Measurements from ENCODE around the gene RCHY1. TPM values are rescaled to one million over a fixed set of nuclear protein-coding genes. Genes with fewer than 3 reads are reported as not detected.
A peak's percentile ranks its signal among the peaks of the same experiment; 100 is the strongest.

Gene RCHY1
- polyA plus RNA-seq = 10 to 100 TPM; 16.8 to 38.6 (median 28.5) TPM
- long read RNA-seq, donor 1, full-length matches to known transcripts = 20 of 25 reads
- long read RNA-seq, donor 1, partial matches to known transcripts = 5 of 25 reads
- long read RNA-seq, donor 1, other reads (novel, unspliced or antisense) = 0 of 25 reads
- long read RNA-seq, donor 2, full-length matches to known transcripts = 5 of 5 reads
- long read RNA-seq, donor 2, partial matches to known transcripts = 0 of 5 reads
- long read RNA-seq, donor 2, other reads (novel, unspliced or antisense) = 0 of 5 reads
- long read RNA-seq, donor 3, full-length matches to known transcripts = 11 of 11 reads
- long read RNA-seq, donor 3, partial matches to known transcripts = 0 of 11 reads
- long read RNA-seq, donor 3, other reads (novel, unspliced or antisense) = 0 of 11 reads
- long read RNA-seq, donor 4 = 0 reads
- long read RNA-seq, donor 5, full-length matches to known transcripts = 5 of 5 reads
- long read RNA-seq, donor 5, partial matches to known transcripts = 0 of 5 reads
- long read RNA-seq, donor 5, other reads (novel, unspliced or antisense) = 0 of 5 reads
- long read RNA-seq, donor 6, full-length matches to known transcripts = 8 of 8 reads
- long read RNA-seq, donor 6, partial matches to known transcripts = 0 of 8 reads
- long read RNA-seq, donor 6, other reads (novel, unspliced or antisense) = 0 of 8 reads
- long read RNA-seq, donor 7, full-length matches to known transcripts = 27 of 27 reads
- long read RNA-seq, donor 7, partial matches to known transcripts = 0 of 27 reads
- long read RNA-seq, donor 7, other reads (novel, unspliced or antisense) = 0 of 27 reads
- long read RNA-seq, donor 8, full-length matches to known transcripts = 2 of 2 reads
- long read RNA-seq, donor 8, partial matches to known transcripts = 0 of 2 reads
- long read RNA-seq, donor 8, other reads (novel, unspliced or antisense) = 0 of 2 reads
- long read RNA-seq, donor 9, full-length matches to known transcripts = 2 of 2 reads
- long read RNA-seq, donor 9, partial matches to known transcripts = 0 of 2 reads
- long read RNA-seq, donor 9, other reads (novel, unspliced or antisense) = 0 of 2 reads
- long read RNA-seq, donor 10, full-length matches to known transcripts = 16 of 16 reads
- long read RNA-seq, donor 10, partial matches to known transcripts = 0 of 16 reads
- long read RNA-seq, donor 10, other reads (novel, unspliced or antisense) = 0 of 16 reads

DNA sequence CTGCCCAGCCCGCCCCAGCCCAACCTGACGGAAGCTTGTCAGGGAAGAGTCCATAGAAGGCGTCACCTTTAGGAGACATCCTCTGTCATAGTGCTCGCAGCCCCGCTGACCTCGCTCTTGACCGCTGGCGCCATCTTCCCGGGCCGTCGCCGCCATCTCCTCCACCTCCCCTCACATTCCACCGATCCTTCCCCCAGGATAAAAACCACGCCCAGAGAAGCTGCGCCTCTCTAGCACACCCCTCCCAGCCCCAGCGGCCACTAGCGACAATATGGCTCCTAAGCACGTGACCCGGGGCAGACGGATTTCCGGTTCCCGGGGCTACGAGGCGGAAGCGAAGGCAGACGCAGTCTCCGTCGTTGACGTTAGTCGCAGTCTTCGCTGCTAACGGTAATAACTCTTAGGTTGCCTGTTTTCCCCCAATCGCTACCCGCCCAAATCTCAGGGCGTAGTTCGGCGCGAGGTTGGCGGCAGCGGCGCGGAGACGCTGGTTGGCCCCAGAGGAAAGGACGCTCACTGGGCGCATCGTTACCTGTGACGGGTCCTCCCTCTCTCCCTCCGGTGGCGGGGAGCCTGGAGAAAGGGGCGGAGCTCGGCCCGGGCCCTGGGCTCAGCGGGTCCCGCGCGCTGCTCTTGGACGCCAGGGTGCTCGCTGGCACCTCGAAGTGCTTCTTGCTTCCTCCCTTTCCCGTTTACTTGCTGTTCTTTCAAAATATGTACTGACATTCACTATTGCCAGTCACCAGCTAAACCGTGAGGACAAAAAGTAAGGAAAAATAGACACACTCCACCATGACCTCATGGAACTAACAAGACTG is at the start of gene RCHY1, which contains the start of gene THAP6:
Gene RCHY1 (minus strand): TSS at position 273 of the 818 bp plus-strand sequence. CDS start 117 bp downstream, at position 156.
Gene THAP6 (plus strand): TSS at position 343 of the 818 bp plus-strand sequence. CDS start 980 bp downstream, outside the sequence.
- no peaks in the 10 kb centered on the region for H3K27me3 ChIP-seq (ENCODE audit: control insufficient read depth in 3 of 3, insufficient read depth in 3 of 3, low read length in 3 of 3)
- FAIRE-seq = no peak

DNA sequence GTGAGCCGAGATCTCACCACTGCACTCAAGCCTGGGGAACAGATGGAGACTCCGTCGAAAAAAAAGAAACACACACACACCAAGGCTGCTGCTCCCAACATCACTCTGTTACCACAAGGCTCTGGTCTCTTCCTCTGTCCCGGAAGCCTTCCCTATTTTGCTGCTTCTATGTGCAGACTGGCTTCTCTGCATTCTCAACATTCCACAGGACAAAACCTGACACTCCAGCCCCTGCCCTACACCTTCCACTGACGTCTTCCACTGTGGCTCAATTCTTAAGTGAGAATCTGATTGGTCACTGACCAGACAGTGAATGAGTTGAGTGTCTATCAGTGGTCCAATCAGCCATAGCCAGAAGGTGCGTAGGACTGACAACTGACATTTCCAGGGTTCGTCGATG is 47.6 kb upstream of the RCHY1 start:
- H3K27me3 ChIP-seq (ENCODE audit: control insufficient read depth in 3 of 3, insufficient read depth in 3 of 3, low read length in 3 of 3) = no peaks in the 10 kb centered on the region
- no peaks in the 10 kb centered on the region for H3K4me1 ChIP-seq (ENCODE audit: control insufficient read depth in 3 of 3, insufficient read depth in 2 of 3, low read depth in 1 of 3, low read length in 2 of 3)
- no peak overlapping the region for H3K4me3 ChIP-seq (ENCODE audit: low read depth in 1 of 3, low read length in 3 of 3)
- FAIRE-seq = no peak
- 65 to 80% (median 70%) methylated on average over 8 of the region's 8 CpGs for WGBS, 3 donors
- H3K36me3 ChIP-seq (ENCODE audit: control insufficient read depth in 3 of 3, insufficient read depth in 2 of 3, low read depth in 1 of 3, low read length in 3 of 3) = no peaks in the 10 kb centered on the region
- no peaks in the 10 kb centered on the region for H3K9me3 ChIP-seq (ENCODE audit: control insufficient read depth in 2 of 2, insufficient read depth in 1 of 2, low read depth in 1 of 2, low read length in 1 of 2)
- no peak overlapping the region for H3K27ac ChIP-seq (ENCODE audit: low read depth in 1 of 3, low read length in 2 of 3)
- no peak for DNase-seq

More for the DNA sequence above, at the start of gene RCHY1, which contains the start of gene THAP6:
- Histone ChIP-seq H3K4me3 (ENCODE audit: low read depth in 1 of 3, low read length in 3 of 3) (peak within 1 kb of the TSS; percentile 47 to 90 (median 87)), H3K27ac (ENCODE audit: low read depth in 1 of 3, low read length in 2 of 3) (peak within 1 kb of the TSS; percentile 91 to 98 (median 98)), H3K36me3 (ENCODE audit: control insufficient read depth in 3 of 3, insufficient read depth in 2 of 3, low read depth in 1 of 3, low read length in 3 of 3) (peaks cover 0 to 5% (median 2%) of the 10 kb centered on the region in 3 donors), H3K4me1 (ENCODE audit: control insufficient read depth in 3 of 3, insufficient read depth in 2 of 3, low read depth in 1 of 3, low read length in 2 of 3) (peaks cover 2 to 21% (median 14%) of the 10 kb centered on the region in 3 donors), H3K9me3 (ENCODE audit: control insufficient read depth in 2 of 2, insufficient read depth in 1 of 2, low read depth in 1 of 2, low read length in 1 of 2) (no peaks in the 10 kb centered on the region)
- DNase-seq = peak; percentile 99
- WGBS, 3 donors = 0% methylated on average over 59 to 61 of the region's 61 CpGs

DNA sequence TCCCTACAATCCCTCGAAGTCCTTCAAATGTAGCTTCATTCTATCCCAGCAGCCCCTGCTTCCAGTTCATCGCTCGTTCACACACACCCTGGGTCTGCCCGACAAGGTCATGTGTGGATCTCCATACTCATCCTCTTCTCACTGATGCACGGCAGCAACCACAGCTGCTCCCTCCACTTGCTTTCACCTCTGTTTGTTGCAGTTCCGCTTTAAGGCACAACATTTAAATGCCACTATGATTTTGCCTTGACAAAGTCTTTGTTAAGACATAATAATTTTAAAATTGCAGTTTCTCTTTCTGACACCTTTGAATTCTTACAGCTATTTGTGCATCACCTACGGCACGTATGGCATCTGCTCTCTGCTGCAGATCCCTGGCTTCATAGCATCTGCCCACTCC is 43.5 kb upstream of the RCHY1 start:
- Histone ChIP-seq H3K4me3 (ENCODE audit: low read depth in 1 of 3, low read length in 3 of 3) (no peak overlapping the region), H3K27ac (ENCODE audit: low read depth in 1 of 3, low read length in 2 of 3) (no peak overlapping the region), H3K36me3 (ENCODE audit: control insufficient read depth in 3 of 3, insufficient read depth in 2 of 3, low read depth in 1 of 3, low read length in 3 of 3) (no peaks in the 10 kb centered on the region), H3K27me3 (ENCODE audit: control insufficient read depth in 3 of 3, insufficient read depth in 3 of 3, low read length in 3 of 3) (no peaks in the 10 kb centered on the region), H3K9me3 (ENCODE audit: control insufficient read depth in 2 of 2, insufficient read depth in 1 of 2, low read depth in 1 of 2, low read length in 1 of 2) (no peaks in the 10 kb centered on the region), H3K4me1 (ENCODE audit: control insufficient read depth in 3 of 3, insufficient read depth in 2 of 3, low read depth in 1 of 3, low read length in 2 of 3) (no peaks in the 10 kb centered on the region)
- FAIRE-seq (no peak), DNase-seq (no peak)
- 84 to 87% (median 87%) methylated on average over 8 of the region's 8 CpGs for WGBS, 3 donors

DNA sequence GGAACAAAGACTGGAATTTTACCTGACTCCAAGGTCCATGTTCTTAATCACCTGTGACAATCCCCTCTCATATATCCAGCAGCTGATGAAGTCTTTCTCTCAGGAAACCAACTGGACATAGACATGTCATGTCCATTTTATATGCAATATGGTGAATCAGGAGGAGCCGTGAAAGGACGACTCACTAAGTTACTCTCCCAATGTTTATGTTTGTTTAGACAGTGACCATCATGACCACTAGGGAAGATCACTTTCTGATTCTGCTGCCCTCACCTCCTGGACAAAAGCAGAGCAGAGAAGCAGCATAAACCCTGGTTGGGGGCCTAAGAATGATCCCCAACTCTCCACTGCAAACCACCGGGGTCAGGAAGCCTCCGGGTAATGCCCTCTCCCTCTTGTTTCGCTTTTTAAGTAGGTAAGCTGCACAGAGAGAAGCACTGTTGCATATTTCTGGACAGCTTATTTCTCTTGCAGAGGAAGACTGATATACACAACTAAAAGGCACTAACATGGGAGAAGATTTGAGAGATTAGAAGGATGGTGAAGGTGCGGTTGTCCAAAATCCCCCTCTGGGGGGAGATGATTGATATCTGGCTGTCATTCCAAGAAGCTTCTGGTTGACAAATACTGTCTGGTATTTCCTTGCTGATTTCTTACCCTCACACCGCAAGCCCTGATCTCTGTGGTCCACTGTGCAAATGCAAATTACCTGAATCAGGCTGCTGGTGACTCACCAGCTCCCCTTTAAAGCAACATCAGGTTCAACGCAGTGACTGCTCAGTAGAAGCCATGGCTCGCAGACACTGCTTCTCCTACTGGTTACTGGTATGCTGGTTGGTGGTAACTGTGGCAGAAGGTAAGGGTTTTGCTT is 41.3 kb upstream of the RCHY1 start, which contains the start of gene ODAPH:
Gene ODAPH (plus strand): TSS at position 773 of the 871 bp plus-strand sequence. CDS start 17 bp downstream, at position 790.
- H3K4me3 ChIP-seq (ENCODE audit: low read depth in 1 of 3, low read length in 3 of 3) = no peak within 1 kb of the TSS
- 43 to 51% (median 44%) methylated on average over 9 of the region's 9 CpGs for WGBS, 3 donors
- H3K27ac ChIP-seq (ENCODE audit: low read depth in 1 of 3, low read length in 2 of 3) = no peak within 1 kb of the TSS
- no peaks in the 10 kb centered on the region for H3K27me3 ChIP-seq (ENCODE audit: control insufficient read depth in 3 of 3, insufficient read depth in 3 of 3, low read length in 3 of 3)
- H3K4me1 ChIP-seq (ENCODE audit: control insufficient read depth in 3 of 3, insufficient read depth in 2 of 3, low read depth in 1 of 3, low read length in 2 of 3) = no peaks in the 10 kb centered on the region
- peak; percentile 4 to 18 for DNase-seq
- no peaks in the 10 kb centered on the region for H3K9me3 ChIP-seq (ENCODE audit: control insufficient read depth in 2 of 2, insufficient read depth in 1 of 2, low read depth in 1 of 2, low read length in 1 of 2)
- FAIRE-seq = no peak
- H3K36me3 ChIP-seq (ENCODE audit: control insufficient read depth in 3 of 3, insufficient read depth in 2 of 3, low read depth in 1 of 3, low read length in 3 of 3) = no peaks in the 10 kb centered on the region

DNA sequence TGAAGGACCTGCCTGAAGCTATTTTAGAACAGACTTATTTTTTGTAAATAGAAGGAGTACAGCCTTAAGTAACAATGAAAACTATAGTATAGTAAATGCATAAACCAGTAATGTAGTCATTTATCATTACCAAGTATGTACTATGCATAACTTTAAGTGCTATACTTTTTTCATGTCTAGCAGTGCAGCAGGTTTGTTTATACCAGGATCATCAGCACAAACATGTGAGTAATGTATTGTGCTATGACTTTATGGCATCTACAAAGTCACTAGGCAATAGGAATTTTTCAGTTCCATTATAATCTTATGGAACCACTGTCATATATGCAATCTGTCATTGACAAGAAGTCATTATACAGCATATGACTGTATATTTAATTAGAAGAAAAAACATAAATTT is 38.2 kb upstream of the RCHY1 start:
- Histone ChIP-seq H3K9me3 (ENCODE audit: control insufficient read depth in 2 of 2, insufficient read depth in 1 of 2, low read depth in 1 of 2, low read length in 1 of 2) (no peaks in the 10 kb centered on the region), H3K27ac (ENCODE audit: low read depth in 1 of 3, low read length in 2 of 3) (no peak overlapping the region), H3K4me1 (ENCODE audit: control insufficient read depth in 3 of 3, insufficient read depth in 2 of 3, low read depth in 1 of 3, low read length in 2 of 3) (no peaks in the 10 kb centered on the region), H3K36me3 (ENCODE audit: control insufficient read depth in 3 of 3, insufficient read depth in 2 of 3, low read depth in 1 of 3, low read length in 3 of 3) (no peaks in the 10 kb centered on the region), H3K4me3 (ENCODE audit: low read depth in 1 of 3, low read length in 3 of 3) (no peak overlapping the region), H3K27me3 (ENCODE audit: control insufficient read depth in 3 of 3, insufficient read depth in 3 of 3, low read length in 3 of 3) (no peaks in the 10 kb centered on the region)
- FAIRE-seq (no peak), DNase-seq (no peak)

DNA sequence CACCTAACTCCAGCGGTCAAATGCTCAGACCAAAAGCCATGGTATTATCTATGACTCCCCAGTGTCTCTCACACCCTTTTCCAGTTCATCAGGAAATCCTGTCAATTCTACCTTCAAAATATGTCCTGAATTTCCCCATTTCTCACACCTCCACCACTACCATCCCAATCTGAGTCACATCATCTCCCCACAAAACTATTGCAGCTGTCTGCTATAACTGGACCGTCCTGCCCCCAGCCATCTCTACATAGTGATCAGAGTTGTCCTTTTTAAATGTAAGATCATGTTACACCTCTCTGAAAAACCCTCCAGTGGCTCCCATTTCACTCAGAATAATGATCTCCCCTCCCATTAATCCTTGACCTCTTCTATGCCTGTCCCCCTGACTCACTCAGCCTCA is 34.8 kb upstream of the RCHY1 start:
- Histone ChIP-seq H3K27ac (ENCODE audit: low read depth in 1 of 3, low read length in 2 of 3) (no peak overlapping the region), H3K4me3 (ENCODE audit: low read depth in 1 of 3, low read length in 3 of 3) (no peak overlapping the region), H3K4me1 (ENCODE audit: control insufficient read depth in 3 of 3, insufficient read depth in 2 of 3, low read depth in 1 of 3, low read length in 2 of 3) (no peaks in the 10 kb centered on the region), H3K36me3 (ENCODE audit: control insufficient read depth in 3 of 3, insufficient read depth in 2 of 3, low read depth in 1 of 3, low read length in 3 of 3) (peaks cover 0 to 10% (median 0%) of the 10 kb centered on the region in 3 donors), H3K9me3 (ENCODE audit: control insufficient read depth in 2 of 2, insufficient read depth in 1 of 2, low read depth in 1 of 2, low read length in 1 of 2) (no peaks in the 10 kb centered on the region), H3K27me3 (ENCODE audit: control insufficient read depth in 3 of 3, insufficient read depth in 3 of 3, low read length in 3 of 3) (no peaks in the 10 kb centered on the region)
- FAIRE-seq = no peak
- DNase-seq = no peak
- WGBS, 3 donors = 85 to 91% (median 87%) methylated on average over 2 of the region's 2 CpGs
